Renal cortical epithelial cell (primary cell): ENCODE measurements around the gene ZFAND5. TPM values are rescaled to one million over a fixed set of nuclear protein-coding genes. Genes with fewer than 3 reads are reported as not detected.

ENCODE experiments used
- DNase-seq: peaks from one replicate; pipeline ENCODE4 v3.0.0-alpha.2; 2011; ENCODE audit warnings: low read depth
- total RNA-seq: library from RNA; depleted of rRNA; stranded (reverse); fragments of >200 nt; gene quantifications from 2 replicates; pipeline ENCODE4 v1.2.3, GENCODE V29; 2014

Gene ZFAND5
- total RNA-seq, 1 donor from 2014 or later: 256 TPM

GRCh38 chr9:72324974-72325373 lies 40.0 kb downstream of the ZFAND5 start:
- DNase-seq: no peak

- no peak for DNase-seq
Observed at GRCh38 chr9:72322678-72323077, 42.3 kb downstream of the ZFAND5 start.

- DNase-seq: no peak
Observed at GRCh38 chr9:72322259-72322658, 42.7 kb downstream of the ZFAND5 start.

GRCh38 chr9:72315510-72316311 lies 49.3 kb downstream of the ZFAND5 start:
- peak; percentile 100 for DNase-seq

- DNase-seq: peak; percentile 98
Observed at GRCh38 chr9:72315089-72315509, 49.9 kb downstream of the ZFAND5 start.

- peak; percentile 75 for DNase-seq
Observed at GRCh38 chr9:72313507-72313906, 51.5 kb downstream of the ZFAND5 start.

GRCh38 chr9:72312386-72312987 lies 52.5 kb downstream of the ZFAND5 start:
- DNase-seq: no peak

- DNase-seq: peak; percentile 59
Observed at GRCh38 chr9:72309364-72310133, 55.5 kb downstream of the ZFAND5 start.

- DNase-seq: no peak
Observed at GRCh38 chr9:72306761-72307160, 58.2 kb downstream of the ZFAND5 start.

GRCh38 chr9:72305707-72306106 lies 59.3 kb downstream of the ZFAND5 start:
- DNase-seq: no peak

GRCh38 chr9:72305102-72305546 lies 59.9 kb downstream of the ZFAND5 start:
- DNase-seq: peak; percentile 85

GRCh38 chr9:72304538-72304937 lies 60.5 kb downstream of the ZFAND5 start:
- DNase-seq: no peak

Other genes with a start within 250 kb of the ZFAND5 start
- gene GDA, start 215.8 kb downstream of the ZFAND5 start, total RNA-seq: 14.6 and 17.3 TPM in 2 replicates
- gene TMC1, start 156.4 kb upstream of the ZFAND5 start, total RNA-seq: 0.15 TPM in 1 of 2 replicates, not detected in the other